Nephron progenitor cell (in vitro differentiated cells): Measurements from ENCODE around the gene YIPF5.

Source experiments
- DNase-seq: peaks from one replicate; pipeline ENCODE4 v3.0.0; 2021
- H3K27ac Mint-ChIP-seq: 2 replicates; pipeline ENCODE4 v1.8.0; 2021; ENCODE audit warnings: mild to moderate bottlenecking, moderate library complexity, mixed read lengths
- H3K27me3 Mint-ChIP-seq: 2 replicates; pipeline ENCODE4 v1.8.0; 2021; ENCODE audit warnings: mild to moderate bottlenecking, low read depth, mixed read lengths; ENCODE audit not compliant: poor library complexity
- H3K36me3 Mint-ChIP-seq: 2 replicates; pipeline ENCODE4 v1.8.0; 2021; ENCODE audit warnings: low read depth, mixed read lengths
- H3K4me1 Mint-ChIP-seq: 2 replicates; pipeline ENCODE4 v1.8.0; 2021; ENCODE audit warnings: mixed read lengths
- H3K4me3 Mint-ChIP-seq: 2 replicates; pipeline ENCODE4 v1.8.0; 2021; ENCODE audit warnings: mild to moderate bottlenecking, moderate library complexity, mixed read lengths
- H3K9me3 Mint-ChIP-seq: 2 replicates; pipeline ENCODE4 v1.8.0; 2021; ENCODE audit warnings: mild to moderate bottlenecking, moderate library complexity, mixed read lengths
- TF ChIP-seq, protein P1 (sequence below): fragments of 200-600 bp; sonication (generic); IDR thresholded peaks from 2 replicates; pipeline ENCODE4 v1.5.0; 2021; ENCODE audit warnings: antibody characterized with exemption

YIPF5 gene

DNA sequence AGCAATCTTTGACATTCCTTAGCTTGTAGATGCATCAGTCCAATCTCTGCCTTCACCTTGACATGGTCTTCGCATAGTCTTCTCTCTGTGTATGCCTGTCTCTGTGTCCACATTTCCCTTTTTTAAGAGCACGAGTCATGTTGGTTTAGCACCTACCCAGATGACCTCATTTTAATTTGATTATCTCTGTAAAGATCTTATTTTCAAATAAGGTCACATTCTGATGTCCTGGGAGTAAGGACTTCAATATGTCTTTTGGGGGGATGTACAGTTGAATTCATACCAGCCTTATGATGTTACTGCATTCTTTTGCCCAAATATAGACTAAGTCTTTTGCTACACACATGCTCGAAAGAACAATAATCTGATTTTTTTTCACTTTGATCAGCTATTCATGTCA is 7.1 kb upstream of the YIPF5 start:
- H3K4me3 Mint-ChIP-seq = no peak overlapping the region
- no peak for DNase-seq
- peaks cover 7% of the 10 kb centered on the region for H3K27me3 Mint-ChIP-seq
- H3K27ac Mint-ChIP-seq = no peak overlapping the region
- peaks cover 4% of the 10 kb centered on the region for H3K9me3 Mint-ChIP-seq
- TF ChIP-seq, protein P1, sequence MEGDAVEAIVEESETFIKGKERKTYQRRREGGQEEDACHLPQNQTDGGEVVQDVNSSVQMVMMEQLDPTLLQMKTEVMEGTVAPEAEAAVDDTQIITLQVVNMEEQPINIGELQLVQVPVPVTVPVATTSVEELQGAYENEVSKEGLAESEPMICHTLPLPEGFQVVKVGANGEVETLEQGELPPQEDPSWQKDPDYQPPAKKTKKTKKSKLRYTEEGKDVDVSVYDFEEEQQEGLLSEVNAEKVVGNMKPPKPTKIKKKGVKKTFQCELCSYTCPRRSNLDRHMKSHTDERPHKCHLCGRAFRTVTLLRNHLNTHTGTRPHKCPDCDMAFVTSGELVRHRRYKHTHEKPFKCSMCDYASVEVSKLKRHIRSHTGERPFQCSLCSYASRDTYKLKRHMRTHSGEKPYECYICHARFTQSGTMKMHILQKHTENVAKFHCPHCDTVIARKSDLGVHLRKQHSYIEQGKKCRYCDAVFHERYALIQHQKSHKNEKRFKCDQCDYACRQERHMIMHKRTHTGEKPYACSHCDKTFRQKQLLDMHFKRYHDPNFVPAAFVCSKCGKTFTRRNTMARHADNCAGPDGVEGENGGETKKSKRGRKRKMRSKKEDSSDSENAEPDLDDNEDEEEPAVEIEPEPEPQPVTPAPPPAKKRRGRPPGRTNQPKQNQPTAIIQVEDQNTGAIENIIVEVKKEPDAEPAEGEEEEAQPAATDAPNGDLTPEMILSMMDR = no peak
- no peaks in the 10 kb centered on the region for H3K4me1 Mint-ChIP-seq
- H3K36me3 Mint-ChIP-seq = no peaks in the 10 kb centered on the region

DNA sequence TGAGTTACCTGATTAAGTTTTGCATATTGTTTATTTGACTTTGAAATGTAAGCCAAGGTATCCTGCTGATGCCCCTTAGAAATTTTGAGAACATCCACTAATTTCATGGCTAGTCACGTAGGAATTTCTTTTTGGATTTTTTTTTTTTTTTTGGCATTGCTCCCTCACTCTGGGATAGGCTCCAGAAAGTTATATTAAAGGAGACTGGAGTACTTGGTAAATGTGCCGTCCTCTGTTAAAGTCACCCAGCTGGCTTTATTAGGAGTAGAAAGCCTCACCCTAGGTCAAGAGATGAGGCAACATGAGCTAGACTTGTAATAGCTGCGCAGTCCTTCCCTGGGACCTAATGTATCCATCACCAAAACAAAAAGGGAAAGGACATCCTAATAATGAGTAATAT is 3.3 kb upstream of the YIPF5 start:
- H3K27me3 Mint-ChIP-seq = peaks cover 7% of the 10 kb centered on the region
- DNase-seq = no peak
- H3K4me3 Mint-ChIP-seq = no peak overlapping the region
- no peak overlapping the region for H3K27ac Mint-ChIP-seq
- TF ChIP-seq, protein P1 = no peak
- H3K4me1 Mint-ChIP-seq = peaks cover 25% of the 10 kb centered on the region
- H3K9me3 Mint-ChIP-seq = no peaks in the 10 kb centered on the region
- H3K36me3 Mint-ChIP-seq = peaks cover 6% of the 10 kb centered on the region

DNA sequence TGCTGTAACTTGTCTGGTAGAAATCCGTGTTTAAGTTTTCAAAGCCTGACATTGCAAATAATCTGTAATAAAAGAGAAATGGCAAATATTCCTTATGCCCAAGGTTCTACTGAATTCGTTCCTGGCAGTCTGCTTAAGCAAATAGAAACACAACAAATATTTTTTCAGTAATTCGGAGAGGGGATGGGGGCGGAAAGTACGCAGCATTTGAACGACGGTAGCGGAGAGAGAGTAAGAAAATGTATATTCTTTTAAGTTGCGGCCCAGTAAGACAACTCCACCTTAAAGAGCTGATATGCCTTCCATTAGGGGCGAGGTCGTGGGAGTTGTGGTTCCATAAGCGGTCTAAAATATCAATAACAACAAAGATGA is 569 bp downstream of the YIPF5 start:
- DNase-seq = no peak
- no peaks in the 10 kb centered on the region for H3K9me3 Mint-ChIP-seq
- H3K27me3 Mint-ChIP-seq = peaks cover 3% of the 10 kb centered on the region
- TF ChIP-seq, protein P1 = no peak
- peak overlapping the region; percentile 94 for H3K4me3 Mint-ChIP-seq
- peaks cover 28% of the 10 kb centered on the region for H3K36me3 Mint-ChIP-seq
- H3K27ac Mint-ChIP-seq = peak overlapping the region; percentile 96
- peaks cover 35% of the 10 kb centered on the region for H3K4me1 Mint-ChIP-seq

DNA sequence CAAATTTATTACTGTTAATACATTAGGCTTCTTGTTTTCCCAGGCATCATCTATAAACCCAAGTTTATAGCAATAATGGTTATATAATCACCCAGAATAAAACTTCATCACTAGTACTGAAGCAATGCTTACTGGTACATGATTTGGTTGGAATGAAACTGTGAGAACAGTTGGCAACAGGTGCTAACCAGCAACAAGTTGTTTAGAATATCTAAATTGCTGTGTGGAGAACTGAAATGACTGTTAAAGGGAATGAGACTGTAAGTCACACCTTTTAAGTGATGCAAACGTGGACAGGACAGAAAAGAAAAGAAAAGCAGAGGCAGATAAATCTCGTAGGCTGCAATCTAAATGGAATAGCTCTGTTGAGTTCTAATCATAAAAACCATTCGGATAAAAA is 2.5 kb downstream of the YIPF5 start:
- peak overlapping the region; percentile 65 for H3K4me3 Mint-ChIP-seq
- H3K27ac Mint-ChIP-seq = no peak overlapping the region
- H3K9me3 Mint-ChIP-seq = no peaks in the 10 kb centered on the region
- H3K27me3 Mint-ChIP-seq = peaks cover 3% of the 10 kb centered on the region
- no peak for DNase-seq
- H3K36me3 Mint-ChIP-seq = peaks cover 35% of the 10 kb centered on the region
- TF ChIP-seq, protein P1 = no peak
- peaks cover 35% of the 10 kb centered on the region for H3K4me1 Mint-ChIP-seq

DNA sequence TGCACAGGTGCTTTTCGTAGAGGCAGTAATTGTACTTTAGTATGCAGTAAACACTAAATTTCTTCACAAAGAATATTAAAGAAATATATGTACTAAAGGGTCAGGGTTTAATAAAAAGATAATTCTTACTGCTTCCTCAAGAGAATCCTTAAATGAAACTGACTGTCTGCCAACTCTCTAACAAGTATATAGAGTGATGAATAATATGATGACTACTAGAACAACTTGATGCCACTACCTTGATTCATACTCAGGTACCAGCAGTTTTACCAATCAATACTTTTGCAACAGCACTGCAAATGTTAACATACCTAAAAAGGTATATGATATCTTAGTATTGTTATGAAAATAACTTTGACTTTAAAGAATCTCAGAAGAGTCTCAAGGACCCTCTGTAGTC is 3.8 kb downstream of the YIPF5 start:
- DNase-seq = no peak
- Mint-ChIP-seq H3K27me3 (no peaks in the 10 kb centered on the region), H3K27ac (no peak overlapping the region), H3K36me3 (peaks cover 47% of the 10 kb centered on the region), H3K4me3 (no peak overlapping the region), H3K9me3 (no peaks in the 10 kb centered on the region), H3K4me1 (peaks cover 35% of the 10 kb centered on the region)
- TF ChIP-seq, protein P1 = no peak

DNA sequence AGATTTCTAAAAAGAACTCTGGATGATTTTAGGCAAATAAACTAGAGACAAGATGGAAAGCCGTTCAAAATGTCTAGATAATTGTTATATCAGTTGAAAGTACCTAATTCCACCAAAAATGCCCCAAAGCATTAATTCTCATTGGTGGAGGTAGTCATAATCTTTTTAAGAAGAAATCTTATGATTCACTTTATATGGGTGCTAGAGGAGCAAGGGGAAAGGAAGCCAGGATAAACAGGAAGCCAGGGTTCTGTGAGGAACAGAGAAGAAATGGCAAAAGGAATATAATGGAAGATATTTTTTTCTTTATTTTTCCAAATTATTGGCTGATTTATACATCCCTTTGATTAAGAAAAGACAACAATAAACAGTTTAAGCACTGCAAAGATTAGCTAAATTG is 7.8 kb downstream of the YIPF5 start:
- no peak for DNase-seq
- TF ChIP-seq, protein P1 = no peak
- Mint-ChIP-seq H3K9me3 (no peaks in the 10 kb centered on the region), H3K27me3 (no peaks in the 10 kb centered on the region), H3K4me1 (no peaks in the 10 kb centered on the region), H3K4me3 (no peak overlapping the region), H3K36me3 (peaks cover 52% of the 10 kb centered on the region), H3K27ac (no peak overlapping the region)
